ENCODE data around the gene SOX11.

GRCh38 chr2:5696945-5697521, 4.8 kb downstream of the SOX11 start:
- TF ChIP-seq CTCF (IDR thresholded peaks at IDR 0.05; ENCODE audit: poor library complexity) (no peak), EZH2 (IDR thresholded peaks at IDR 0.05; ENCODE audit: borderline replicate concordance) (no peak)
